Fibroblast of gingiva (primary cell): Measurements from ENCODE around the gene GRIK1.

Experiments used
- DNase-seq: peaks from one replicate; pipeline ENCODE4 v3.0.0-alpha.2; 2011; ENCODE audit warnings: low read depth

The GRIK1 gene

DNA sequence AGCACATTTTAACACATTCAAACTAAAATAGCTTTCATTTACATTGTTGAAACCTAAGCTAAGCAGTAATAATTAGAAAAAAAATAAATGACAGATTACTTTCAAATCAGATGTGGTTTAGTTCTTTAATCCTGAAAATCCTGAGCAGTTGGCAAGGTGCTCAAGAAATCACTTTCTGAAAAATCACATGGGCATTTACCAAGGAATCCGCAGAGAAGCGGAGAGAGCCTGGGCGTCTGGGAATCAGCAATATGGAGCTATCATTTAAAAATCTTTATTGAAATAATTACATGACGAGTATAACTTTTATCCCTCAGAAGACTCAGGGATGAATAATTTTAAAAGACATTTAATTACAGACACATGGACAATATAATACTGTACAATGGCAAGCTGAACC is 30.2 kb downstream of the GRIK1 start:
- DNase-seq, result no peak

DNA sequence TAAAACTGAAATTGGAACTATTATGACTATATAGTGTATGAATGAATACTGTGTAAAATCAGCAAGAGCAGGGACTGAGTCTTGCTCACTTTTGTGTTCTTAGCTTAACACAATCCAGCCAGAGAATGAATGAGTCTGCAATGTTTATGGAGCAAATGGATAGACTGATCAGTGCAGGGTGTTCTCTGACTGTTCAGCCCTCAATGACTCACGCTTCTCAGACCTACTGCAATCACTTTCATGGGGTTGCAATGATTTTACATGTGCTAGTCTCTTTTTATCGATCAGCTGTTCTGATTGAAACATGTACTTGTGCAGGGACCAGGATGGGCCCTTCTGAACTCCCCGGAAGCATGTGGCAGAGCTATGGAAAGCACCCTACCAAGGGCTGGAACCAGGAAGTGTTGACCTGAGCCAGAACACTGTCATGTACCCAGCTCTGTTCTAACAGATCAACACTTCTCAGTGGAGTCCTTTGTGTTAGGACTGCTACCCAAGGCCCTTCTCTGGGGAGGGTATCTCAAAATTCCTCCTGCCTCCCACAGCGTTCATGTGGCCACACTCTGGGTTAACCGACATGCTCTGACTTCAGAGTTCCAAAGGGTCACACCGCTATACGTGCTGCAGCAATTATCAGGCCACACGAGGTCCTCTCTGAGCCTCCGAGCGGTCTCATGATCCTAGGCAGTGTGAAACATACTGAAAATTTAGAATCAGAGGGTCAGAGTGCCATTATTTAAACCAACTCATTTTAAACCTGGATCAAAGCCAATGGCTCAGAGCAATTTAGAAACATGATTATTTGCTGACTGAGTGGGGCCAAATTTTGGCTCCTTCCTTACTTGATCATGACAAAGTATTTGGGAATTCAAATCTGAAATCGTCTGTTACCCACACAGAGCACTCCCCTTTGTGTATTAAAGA is 35.2 kb downstream of the GRIK1 start:
- DNase-seq, result peak; percentile 73

DNA sequence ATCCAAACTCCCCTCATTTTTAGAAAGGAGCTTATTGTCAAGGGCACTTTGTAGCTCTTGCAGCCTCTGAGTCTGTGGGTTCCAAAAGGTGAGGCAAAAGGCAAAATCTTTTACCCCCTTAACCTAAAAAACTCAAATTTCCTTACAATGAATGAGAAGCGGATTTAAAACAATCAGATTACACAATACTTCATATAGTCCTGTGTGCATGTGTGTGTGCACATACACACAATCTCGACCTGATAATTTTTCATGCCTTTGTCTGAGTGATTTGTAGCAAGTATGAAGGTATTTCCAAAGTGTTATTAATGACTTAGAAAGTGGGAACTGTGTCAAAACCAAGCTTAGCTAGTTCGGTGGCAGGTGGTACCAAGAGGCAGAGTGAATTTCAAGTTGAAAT is 42.9 kb downstream of the GRIK1 start:
- no peak for DNase-seq

DNA sequence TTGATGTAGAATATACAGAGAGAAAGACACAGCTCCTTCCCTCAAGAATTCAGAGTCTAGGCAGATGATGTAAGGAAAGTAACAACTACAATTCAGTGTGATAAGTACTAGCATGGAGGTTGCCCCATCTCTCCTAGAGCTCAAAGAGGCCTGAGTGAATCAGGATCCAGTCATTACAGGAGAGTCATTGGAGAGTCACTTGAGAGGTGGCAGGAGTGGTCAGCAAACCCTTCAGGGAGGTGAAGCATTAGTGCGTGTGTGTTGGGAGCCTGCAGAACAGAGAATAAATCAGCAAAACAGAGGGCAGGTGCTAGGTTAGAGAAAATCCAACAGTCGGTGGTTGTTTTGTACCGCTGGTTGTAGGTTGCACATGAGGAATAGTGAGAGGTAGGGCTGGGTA is 46.1 kb downstream of the GRIK1 start:
- DNase-seq, result no peak

DNA sequence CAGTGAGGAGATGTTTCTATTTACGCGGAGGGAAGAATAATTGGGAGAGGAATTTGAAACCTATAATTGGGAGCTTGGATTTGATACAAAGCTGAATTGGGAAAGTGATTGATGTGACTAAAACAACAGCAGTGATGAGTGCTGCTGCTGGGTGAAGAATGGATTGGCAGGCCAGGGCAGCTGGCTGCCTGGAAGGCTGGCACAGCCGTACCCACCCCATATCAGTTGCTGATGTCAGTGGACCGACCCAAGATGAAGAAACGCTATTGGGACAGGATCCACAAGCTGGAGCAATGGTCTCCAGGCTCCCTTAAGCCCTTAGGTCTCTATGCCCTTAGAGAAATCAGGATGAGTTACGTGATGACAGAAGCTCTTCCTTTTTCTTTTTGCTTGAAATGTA is 47.4 kb downstream of the GRIK1 start:
- no peak for DNase-seq

DNA sequence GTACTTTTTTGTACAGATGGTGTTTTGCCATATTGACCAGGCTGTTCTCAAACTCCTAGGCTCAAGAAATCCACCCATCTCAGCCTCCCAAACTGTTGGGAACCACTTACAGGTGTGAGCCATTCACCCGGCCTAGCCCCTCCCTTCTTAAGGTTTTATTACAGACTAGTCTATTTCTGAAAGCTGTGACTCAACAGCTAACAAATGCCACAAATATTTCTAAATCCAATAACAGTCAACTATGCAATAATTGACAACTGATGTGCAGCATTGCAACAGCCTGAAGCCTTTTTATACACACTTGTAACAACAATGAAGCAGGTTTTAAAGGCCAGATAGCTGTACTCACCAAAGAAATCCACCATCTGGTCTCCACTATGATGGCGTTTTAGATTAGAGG is 51.4 kb downstream of the GRIK1 start:
- peak; percentile 47 for DNase-seq

DNA sequence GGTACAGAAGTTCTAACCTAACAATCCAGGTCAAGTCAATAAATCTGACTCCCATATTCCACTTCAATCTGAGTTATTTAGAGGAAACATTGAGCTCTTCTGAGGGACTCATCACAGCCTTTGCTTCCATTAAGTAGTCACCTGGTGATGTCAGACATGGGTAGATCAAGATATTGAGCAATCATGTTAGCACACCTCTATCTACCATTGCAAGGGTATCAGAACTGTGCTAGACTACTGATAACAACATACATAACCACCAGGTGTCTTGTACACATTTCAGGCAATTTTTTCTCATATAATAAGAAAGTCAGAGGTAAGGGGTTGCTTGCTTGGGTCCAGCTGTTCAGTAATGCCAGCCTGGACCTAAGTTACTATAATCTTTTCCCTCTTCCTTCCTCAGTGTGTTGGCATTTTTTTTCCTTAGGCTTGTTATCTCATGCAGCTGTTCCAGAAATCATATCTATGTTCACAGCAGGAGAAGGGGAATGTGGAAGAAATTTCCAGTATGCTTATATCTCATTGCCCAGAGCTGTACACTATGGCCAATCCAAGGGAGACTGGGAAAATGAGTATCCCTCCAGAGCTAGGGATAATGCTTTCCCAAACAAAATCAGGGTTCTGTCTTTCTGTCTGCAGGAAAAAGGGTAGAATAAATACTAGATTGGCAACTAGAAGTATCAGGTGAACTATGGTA is 52.3 kb downstream of the GRIK1 start:
- no peak for DNase-seq

DNA sequence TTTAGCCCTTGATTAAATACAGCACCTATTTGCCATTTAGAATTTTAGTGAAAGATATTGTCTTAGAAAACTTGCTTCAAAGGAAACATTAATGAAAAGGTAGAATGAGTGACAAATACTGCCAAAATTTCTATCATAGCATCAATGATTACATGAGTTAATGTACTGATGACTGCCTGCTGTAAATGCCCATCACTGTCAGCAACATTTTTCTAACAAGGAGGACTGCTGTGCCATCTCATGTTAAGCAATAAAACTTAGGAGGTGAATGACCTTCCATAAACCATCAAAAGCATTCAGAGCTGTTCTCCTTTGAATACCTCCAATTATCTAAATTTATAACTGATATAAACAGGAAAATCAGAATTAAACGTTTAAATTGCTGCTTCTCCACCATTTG is 54.3 kb downstream of the GRIK1 start:
- DNase-seq, result no peak

DNA sequence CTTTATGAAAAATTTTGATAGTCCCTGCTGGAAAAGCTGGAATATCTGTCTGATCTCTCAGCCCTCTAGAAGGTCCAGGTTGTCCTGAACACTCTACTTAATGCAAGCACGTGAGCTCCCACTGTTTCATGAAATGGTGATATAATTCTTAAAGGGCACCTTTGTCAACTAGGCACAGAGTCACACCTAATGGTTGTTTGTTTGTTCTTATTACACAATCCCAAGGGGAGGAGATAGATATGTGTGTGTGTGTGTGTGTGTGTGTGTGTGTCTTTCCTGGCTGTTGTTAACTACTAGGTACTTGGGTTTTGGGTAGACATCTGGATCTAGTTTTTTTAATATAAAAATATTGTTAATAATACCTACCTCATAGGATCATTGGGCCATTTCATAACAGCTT is 63.9 kb downstream of the GRIK1 start:
- no peak for DNase-seq

DNA sequence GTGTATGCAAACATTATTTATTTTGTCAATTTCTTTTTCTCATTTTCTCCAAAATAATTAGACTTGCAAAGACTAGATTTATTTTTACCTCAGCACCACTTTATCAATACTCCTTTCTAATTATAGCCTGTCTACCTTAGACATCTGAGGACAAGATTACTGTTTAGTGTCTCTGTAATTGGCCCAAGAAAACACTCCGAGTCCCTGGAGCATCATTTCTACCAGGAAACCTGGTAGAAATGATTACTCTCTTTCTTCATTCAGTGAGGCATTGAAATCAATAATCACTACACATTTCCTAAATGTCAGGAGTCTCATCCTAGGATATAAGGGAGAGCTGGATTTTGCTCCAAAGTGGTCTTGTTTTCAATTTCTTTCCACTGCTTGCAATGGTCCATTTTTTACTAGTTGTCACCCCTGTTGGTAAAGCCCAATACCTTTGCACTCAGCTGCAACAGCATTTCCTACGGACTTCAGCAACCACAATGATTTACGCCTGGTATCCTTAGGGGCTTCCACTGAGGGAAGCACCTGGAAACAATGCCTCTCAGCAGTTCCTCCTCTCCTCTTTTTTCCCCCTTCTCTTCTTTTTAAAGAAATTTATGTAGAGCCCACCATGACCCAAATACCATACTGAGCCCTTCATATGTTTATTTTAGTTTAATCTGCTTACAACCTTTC is 64.6 kb downstream of the GRIK1 start:
- no peak for DNase-seq

DNA sequence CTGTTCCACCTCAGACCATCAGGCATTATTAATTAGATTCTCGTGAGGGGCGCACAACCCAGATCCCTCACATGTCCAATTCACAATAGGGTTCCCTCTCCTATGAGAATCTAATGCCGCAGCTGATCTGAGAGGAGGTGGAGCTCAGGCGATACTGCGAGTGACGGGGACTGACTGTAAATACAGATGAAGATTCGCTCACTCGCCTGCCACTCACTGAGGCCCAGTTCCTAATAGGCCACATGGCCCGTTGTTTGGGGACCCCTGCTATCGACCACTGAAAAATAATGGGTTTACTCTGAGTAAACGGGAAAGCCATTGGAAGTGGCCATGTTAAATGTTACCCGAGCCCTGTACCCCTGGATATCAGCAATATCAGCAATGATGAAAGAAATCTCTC is 65.9 kb downstream of the GRIK1 start:
- DNase-seq, result no peak

DNA sequence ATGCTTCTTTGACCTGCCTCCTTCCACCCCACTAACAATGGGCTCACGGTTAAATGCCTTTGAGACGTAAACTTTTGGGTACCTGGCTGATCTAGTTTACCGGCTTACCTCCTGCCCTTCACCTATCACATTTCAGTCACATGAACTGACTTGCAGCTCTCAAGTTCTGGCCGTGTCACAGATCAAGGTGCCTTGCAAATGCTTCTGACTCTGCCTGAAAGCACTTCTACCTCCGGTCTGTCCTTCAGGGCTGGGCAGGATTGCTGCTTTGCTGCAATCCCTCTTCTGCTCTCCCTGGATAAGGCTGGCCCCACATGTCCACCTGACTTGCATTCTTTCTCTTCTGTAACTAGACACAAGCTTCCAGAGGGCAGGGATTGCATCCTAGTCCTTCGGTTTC is 69.0 kb downstream of the GRIK1 start:
- no peak for DNase-seq

DNA sequence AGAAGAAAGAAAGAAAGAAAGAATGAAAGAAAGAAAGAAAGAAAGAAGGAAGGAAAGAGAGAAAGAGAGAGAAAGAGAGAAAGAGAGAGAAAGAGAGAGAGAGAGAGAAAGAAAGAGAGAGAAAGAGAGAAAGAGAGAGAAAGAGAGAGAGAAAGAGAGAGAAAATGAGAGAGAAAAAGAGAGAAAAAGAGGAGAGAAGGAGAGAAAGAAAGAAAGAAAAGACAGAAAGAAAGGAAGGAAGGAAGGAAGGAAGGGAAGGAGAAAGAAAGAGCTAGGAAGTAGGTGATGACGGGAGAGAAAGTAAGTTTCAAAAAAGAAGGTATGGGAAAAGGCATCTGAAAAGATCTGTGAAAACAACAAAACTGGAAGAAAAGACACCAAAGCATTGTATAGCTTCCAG is 72.0 kb downstream of the GRIK1 start:
- DNase-seq, result no peak

DNA sequence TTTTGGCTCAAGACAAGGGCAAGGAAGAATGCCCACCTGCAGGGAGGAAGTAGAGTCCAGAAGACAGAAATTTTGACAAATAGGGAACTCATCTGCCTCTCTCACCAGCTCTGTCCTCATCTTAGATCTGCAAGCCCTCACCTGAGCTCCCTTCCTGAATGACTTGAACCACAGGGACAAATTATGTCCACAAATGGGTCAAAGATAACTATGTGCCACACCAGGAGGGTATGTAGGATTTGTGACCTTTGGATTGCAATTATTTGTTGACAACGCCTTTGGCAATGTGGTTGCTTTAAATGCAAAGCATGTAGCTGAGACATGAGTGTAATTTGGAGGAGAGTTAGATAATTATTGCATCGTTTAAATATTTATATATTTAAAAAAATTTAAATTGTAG is 79.5 kb downstream of the GRIK1 start:
- DNase-seq, result no peak

DNA sequence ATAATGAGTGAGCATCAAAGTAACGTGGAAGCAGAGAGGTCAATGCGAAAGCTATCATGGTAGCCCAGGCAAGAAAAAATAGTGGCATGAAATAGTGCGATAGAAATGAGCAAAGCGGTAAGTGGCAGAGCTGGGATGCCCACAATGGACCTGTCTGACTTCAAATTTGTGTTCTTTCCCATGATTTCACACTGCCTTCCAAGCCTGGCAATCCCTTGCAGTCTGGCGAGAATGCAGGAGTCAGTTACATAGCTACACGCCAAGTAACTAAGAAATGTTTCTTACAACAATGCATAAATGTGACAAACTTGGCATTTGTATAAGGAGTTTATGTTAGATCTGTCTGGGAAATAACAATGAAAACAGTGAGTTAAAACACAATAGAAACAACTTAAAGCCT is 82.6 kb downstream of the GRIK1 start:
- DNase-seq, result no peak

DNA sequence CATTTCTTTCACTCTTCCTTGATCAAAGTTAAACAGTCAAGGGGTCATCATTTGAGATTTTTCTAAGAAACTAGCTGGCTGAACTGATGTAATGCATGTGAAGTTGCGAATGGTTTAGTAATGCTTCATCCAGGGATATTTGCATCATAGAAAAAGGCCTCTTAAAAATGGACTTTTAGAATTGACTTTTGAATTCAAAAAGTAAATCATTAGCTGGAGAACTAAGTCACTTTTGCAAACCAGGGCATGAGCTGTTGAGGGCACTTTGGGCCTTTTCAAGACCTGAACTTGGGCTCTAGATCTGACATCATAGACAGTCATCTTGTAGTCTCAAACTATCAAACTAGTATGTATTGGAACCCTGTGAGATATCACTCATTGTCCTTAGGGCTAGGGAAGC is 85.0 kb downstream of the GRIK1 start:
- DNase-seq, result no peak

DNA sequence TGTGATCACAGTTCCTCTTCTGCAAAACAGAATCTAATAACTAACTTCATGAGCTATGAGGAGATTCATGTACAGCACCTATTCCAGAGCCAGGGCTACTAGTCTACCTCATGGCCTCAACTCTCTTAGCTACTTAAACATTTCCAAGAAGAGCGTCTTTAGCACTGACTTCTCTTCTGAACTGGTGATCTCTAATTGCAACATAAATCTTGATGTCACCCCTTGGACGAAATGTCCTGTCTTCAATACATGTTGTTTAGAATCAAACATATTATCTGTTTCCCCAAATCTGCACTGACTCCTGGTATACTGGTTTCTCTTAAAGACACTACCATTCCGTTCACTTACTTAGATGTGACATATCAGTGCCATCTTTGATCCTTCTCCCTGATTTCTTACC is 88.2 kb downstream of the GRIK1 start:
- no peak for DNase-seq

DNA sequence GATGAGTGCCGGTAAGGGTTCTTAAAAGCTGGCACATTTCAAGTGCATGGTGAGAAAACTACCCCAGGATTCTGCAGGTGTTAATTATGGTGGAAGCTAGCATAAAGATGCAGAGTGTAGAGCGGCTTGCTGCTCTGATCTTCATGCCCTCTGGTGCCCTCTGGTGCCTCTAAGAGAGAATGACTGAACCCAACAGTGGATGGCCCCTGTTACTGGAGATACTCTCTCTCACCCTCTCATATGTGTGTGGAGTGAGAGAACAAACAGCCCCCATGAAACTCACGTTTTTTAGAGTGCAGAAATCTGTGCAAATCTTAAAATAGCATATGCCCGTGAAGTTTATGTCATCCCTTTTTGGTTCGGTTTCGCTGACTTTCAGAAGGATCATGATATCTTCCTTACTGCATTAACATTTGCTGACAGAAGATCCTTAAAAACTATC is 90.0 kb downstream of the GRIK1 start:
- peak; percentile 48 for DNase-seq

DNA sequence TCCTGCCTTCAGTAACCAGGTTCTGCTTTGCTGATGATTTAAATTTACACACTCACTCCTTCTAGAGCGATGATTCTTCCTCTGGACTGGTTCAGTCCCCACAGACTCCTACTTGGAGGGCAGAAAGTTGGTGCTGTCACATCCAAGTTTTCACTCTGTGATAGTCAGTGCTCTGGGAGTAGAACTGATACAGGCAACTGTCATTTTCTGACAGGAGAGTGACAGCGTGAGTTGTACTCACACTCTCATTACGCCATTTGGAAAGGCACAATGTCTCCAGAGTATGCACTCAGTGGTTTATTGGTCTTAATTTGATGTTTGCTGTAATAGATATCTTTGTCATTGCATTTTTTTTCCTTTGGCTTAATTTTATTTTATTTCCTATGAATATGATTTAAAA is 96.0 kb downstream of the GRIK1 start:
- no peak for DNase-seq

DNA sequence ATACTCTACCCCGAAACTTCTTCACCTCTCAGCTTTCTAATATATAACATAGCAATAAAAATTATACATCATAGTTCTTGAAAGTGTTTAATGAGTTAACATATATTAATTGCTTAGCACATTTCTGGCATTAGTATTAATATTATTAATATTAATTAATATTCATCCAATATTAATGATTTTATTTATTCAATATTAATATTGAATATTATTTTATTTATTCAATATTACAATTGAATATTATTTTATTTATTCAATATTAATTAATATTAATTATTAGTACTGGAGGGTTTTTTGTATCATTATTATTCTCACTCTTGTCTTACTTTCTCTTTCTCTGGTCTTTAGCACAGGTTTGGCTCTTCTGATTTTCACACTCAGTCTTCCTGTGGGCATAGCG is 105.2 kb downstream of the GRIK1 start:
- no peak for DNase-seq

DNA sequence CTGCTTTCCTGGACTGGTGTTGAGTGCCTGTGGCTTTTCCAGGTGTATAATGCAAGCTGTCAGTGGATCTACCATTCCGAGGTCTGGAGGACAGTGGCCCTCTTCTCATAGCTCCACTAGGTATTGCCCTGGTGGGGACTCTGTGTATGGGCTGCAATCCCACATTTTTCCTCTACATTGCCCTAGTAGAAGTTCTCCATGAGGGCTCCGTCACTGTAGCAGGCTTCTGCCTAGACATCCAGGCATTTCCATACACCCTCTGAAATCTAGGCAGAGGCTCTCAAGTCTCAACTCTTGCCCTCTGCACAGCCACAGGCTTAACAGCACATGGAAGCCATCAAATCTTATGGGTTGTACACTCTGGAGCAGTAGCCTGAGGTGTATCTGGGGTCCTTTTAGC is 107.6 kb downstream of the GRIK1 start:
- DNase-seq, result no peak

DNA sequence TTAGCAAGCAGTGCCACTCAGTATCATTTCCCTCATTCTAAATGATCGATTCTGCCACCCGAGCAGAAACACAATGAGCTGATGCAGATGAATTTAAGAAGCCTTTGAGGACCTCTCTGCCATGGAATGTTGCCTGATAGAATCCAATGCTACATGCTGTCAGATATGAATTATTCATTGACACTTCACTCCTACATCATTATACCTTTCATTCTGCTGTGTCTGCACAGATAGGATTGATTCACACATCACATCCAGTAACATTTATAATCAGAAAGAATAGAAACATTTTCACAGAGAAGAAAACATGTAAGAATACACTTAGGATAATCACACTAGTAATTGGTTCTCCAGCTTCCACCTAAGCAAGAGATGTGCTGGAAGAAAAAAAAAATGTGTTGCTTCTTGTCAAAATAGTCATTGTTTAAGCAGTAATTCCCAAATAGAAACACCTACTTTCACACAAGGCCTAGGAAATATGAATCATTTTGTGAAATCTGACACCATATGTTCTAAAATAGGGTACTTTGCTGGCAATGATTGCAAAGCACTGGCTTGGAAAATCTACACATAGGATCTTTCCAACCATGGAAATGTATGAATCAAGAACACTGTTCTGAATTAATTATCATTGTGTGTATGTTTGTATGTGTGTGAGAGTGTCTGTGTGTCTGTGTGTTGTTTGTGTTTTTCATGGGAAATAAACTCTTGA is 110.1 kb downstream of the GRIK1 start:
- DNase-seq, result peak; percentile 4
